Gastroesophageal sphincter (tissue), 4 donors: ENCODE measurements around the gene HAGHL. TPM values are rescaled to one million over a fixed set of nuclear protein-coding genes. Genes with fewer than 3 reads are reported as not detected.
"Not testable (repeated sequence)": the region's sequence is repeated elsewhere in the genome, so short reads cannot be mapped to it uniquely, and the experiment has no call there.

Experiments used
- ATAC-seq: fragments of 150-250 bp; one replicate; pipeline ENCODE4 v1.9.1; 2016; ENCODE audit warnings: mild to moderate bottlenecking, moderate library complexity
- H3K27ac ChIP-seq, 4 donors: fragments of 200-600 bp; sonication (generic) in 3 of 4; 1 replicate in 3 of 4; 2 replicates in 1 of 4; pipeline ENCODE4 v1.5.1; 2016 to 2019
- H3K27me3 ChIP-seq: fragments of 200-600 bp; sonication (generic); one replicate; pipeline ENCODE4 v1.5.1; 2019
- H3K36me3 ChIP-seq, 2 donors: fragments of 200-600 bp; sonication (generic); one replicate each; pipeline ENCODE4 v1.5.1; 2019; ENCODE audit warnings: control low read depth in 1 of 2
- H3K4me1 ChIP-seq, 3 donors: fragments of 200-600 bp; sonication (generic); 1 replicate in 2 of 3; 2 replicates in 1 of 3; pipeline ENCODE4 v1.5.1; 2016 to 2019; ENCODE audit warnings: control low read depth in 2 of 3
- H3K4me3 ChIP-seq, 2 donors: fragments of 200-600 bp; sonication (generic); one replicate each; pipeline ENCODE4 v1.5.1; 2019; ENCODE audit warnings: mild to moderate bottlenecking in 1 of 2, moderate library complexity in 1 of 2
- H3K9me3 ChIP-seq, 3 donors: fragments of 200-600 bp; sonication (generic); one replicate each; pipeline ENCODE4 v1.5.1; 2017 to 2019; ENCODE audit warnings: control low read depth in 2 of 3
- EP300 ChIP-seq: sonication (generic); formaldehyde crosslinking; IDR thresholded peaks from one replicate; pipeline ENCODE4 v1.6.1; 2017; ENCODE audit warnings: antibody characterized with exemption, mild to moderate bottlenecking
- POLR2A ChIP-seq, 2 donors: fragments of 450-650 bp; IDR thresholded peaks; one replicate each; pipeline ENCODE4 v1.6.1; 2017; ENCODE audit warnings: antibody characterized with exemption in 2 of 2, mild to moderate bottlenecking in 2 of 2, moderate library complexity in 1 of 2
- POLR2AphosphoS5 ChIP-seq: sonication (generic); formaldehyde crosslinking; IDR thresholded peaks from one replicate; pipeline ENCODE4 v1.6.1; 2017; ENCODE audit warnings: antibody characterized with exemption
- WGBS, 2 donors: methylation state at CpG; one replicate each; pipeline ENCODE4 v1.1.5; 2018; ENCODE audit warnings: low coverage in 1 of 2; 5-methylcytosine and 5-hydroxymethylcytosine counted together
- total RNA-seq, 4 donors: library from RNA; depleted of rRNA; stranded (reverse); fragments of >200 nt; gene quantifications; one replicate each; pipeline ENCODE4 v1.1.0, GENCODE V29; 2016
- TF ChIP-seq, protein P1 (sequence below), 4 experiments: fragments of 200-600 bp in 2 of 4; fragments of 450-650 bp in 2 of 4; sonication (generic) in 1 of 4; IDR thresholded peaks; one replicate each; pipeline ENCODE4 v1.5.1; 2017 to 2019; ENCODE audit warnings: antibody characterized with exemption in 4 of 4, mild to moderate bottlenecking in 2 of 4, moderate library complexity in 2 of 4

Gene HAGHL
- total RNA-seq, 4 donors from 2014 or later: 1.1 to 4.8 (median 2.8) TPM

DNA sequence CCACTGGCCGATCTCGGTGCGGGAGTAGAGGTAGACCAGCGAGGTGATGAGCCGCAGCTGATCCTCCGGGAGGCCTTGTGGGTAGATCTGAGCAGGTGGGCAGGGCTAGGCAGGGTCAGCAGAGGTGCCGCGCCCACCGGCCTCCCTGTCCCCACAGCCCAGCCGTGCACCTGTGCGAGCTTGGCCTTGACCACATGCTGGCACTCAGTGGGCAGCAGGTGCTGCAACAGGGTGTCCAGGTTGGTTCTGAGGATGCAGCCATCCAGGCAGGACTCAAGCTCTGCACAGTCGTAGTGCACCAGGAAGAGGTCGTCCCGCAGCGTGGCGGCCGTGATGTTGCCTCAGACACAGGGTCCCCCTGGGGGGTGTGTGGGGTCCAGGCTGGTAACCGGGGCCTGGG lies 46.1 kb downstream of the HAGHL start:
- Histone ChIP-seq H3K9me3 (no peaks in the 10 kb centered on the region), H3K36me3 (no peaks in the 10 kb centered on the region), H3K27ac (no peak overlapping the region), H3K27me3 (peaks cover 68% of the 10 kb centered on the region), H3K4me1 (no peaks in the 10 kb centered on the region), H3K4me3 (no peak overlapping the region)
- TF ChIP-seq POLR2A (IDR thresholded peaks at IDR 0.05): no peak
- TF ChIP-seq, protein P1, sequence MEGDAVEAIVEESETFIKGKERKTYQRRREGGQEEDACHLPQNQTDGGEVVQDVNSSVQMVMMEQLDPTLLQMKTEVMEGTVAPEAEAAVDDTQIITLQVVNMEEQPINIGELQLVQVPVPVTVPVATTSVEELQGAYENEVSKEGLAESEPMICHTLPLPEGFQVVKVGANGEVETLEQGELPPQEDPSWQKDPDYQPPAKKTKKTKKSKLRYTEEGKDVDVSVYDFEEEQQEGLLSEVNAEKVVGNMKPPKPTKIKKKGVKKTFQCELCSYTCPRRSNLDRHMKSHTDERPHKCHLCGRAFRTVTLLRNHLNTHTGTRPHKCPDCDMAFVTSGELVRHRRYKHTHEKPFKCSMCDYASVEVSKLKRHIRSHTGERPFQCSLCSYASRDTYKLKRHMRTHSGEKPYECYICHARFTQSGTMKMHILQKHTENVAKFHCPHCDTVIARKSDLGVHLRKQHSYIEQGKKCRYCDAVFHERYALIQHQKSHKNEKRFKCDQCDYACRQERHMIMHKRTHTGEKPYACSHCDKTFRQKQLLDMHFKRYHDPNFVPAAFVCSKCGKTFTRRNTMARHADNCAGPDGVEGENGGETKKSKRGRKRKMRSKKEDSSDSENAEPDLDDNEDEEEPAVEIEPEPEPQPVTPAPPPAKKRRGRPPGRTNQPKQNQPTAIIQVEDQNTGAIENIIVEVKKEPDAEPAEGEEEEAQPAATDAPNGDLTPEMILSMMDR (IDR thresholded peaks at IDR 0.05): no peak
- no peak for TF ChIP-seq EP300
- TF ChIP-seq POLR2AphosphoS5: no peak
- no peak for ATAC-seq
- WGBS, 2 donors: 81% methylated on average over 6 of the region's 18 CpGs; no CpG with 5 or more reads in 1 of the 2 donors

DNA sequence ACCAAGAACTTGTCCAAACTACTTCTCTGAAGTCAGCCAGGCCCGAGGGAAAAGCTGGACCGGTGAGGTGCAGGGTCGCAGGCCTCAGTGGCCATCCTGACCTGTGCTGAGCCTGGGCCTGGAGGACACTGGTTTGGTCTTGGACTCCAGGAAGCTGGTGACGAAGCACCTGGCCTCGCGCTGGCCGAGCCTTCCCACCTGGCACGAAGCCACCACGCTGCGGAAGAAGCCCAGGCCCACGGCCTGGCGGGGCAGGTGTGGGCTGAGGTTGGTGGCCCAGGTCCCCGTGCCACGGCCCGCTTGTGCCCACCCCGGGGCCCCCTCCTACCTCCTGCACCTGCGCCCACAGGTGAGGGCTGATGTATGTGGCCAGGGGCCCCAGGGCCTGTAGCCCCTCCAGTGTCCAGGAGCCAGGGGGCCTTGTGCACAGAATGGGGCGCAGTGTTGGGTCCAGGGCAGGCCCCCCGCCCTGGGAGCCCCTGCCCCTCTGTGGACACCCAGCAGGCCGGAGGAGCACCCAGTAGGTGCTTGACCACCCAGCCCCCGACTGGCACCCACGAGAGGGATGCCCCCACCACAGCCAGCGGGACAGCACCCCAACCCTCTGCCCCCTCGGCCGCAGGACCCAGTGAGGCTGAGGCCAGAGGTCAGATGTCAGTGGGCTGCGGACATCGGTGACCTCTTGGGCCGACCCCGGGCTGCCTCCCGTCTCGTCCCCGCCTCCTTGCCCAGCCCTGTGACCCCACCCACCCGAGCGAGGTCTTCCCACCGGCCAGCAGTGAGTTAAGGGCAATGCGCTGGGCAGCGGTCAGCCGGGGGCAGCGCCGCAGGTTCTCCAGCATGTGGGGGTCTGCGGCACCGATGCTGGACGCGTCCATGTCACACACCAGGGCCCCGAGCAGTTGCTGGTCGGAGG lies 47.4 kb downstream of the HAGHL start:
- H3K9me3 ChIP-seq: no peaks in the 10 kb centered on the region
- no peak overlapping the region for H3K27ac ChIP-seq
- peaks cover 72% of the 10 kb centered on the region for H3K27me3 ChIP-seq
- WGBS, 2 donors: 84% methylated on average over 5 of the region's 46 CpGs; no CpG with 5 or more reads in 1 of the 2 donors
- H3K4me1 ChIP-seq: no peaks in the 10 kb centered on the region
- H3K36me3 ChIP-seq: no peaks in the 10 kb centered on the region
- no peak for TF ChIP-seq EP300
- TF ChIP-seq, protein P1 (IDR thresholded peaks at IDR 0.05): no peak
- TF ChIP-seq POLR2AphosphoS5: no peak
- H3K4me3 ChIP-seq: no peak overlapping the region
- no peak for ATAC-seq

DNA sequence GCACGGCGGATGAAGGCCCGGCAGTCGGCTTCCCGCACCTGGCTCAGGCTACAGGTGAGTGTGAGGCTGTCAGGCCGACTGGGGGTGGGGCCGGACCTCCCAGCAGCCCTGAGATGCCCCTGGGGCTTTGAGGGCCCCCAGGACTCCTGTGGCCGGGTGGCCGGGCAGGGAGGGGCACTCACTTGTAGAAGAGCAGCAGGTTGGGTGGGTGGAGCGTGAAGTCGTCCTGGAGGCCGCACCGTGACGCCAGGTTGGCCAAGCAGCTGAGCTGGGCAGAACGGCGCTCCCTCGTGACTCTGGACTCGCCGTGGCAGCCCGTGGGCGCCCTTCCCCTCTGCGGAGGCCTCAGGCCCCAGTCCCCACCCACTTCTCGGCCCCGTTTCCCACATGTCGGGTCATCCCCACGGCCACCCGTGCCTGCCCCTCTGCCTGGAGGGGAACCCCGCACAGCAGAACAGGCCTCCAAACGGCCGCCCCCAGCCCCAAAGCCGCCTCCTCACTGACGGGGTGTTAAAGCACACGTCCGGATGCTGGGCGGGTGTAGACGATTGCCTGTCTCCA lies 48.4 kb downstream of the HAGHL start:
- Histone ChIP-seq H3K27ac (no peak overlapping the region), H3K4me3 (no peak overlapping the region), H3K4me1 (no peaks in the 10 kb centered on the region), H3K9me3 (no peaks in the 10 kb centered on the region), H3K27me3 (peaks cover 72% of the 10 kb centered on the region), H3K36me3 (no peaks in the 10 kb centered on the region)
- ATAC-seq: no peak
- WGBS, 2 donors: 80% methylated on average over 2 of the region's 36 CpGs; no CpG with 5 or more reads in 1 of the 2 donors
- no peak for TF ChIP-seq POLR2AphosphoS5
- TF ChIP-seq POLR2A (IDR thresholded peaks at IDR 0.05): no peak
- TF ChIP-seq, protein P1 (IDR thresholded peaks at IDR 0.05): no peak
- no peak for TF ChIP-seq EP300

DNA sequence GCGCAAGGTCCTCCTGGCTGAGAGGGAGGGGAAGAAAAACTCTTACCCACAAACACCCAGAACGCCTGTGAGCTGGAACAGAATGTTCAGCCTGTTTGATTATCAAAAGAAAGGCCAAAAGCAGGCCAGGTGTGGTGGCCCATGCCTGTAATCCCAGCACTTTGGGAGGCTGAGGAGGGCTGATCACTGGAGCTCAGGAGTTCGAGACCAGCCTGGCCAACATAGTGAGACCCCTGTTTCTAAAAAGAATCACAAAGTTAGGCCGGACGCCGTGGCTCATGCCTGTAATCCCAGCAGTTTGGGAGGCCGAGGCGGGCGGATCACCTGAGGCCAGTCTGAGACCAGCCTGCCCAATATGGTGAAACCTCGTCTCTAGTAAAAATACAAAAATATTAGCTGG lies 49.4 kb downstream of the HAGHL start:
- not testable (repeated sequence) for H3K27ac ChIP-seq, H3K9me3 ChIP-seq, H3K36me3 ChIP-seq, ATAC-seq, H3K4me3 ChIP-seq, H3K4me1 ChIP-seq
- H3K27me3 ChIP-seq: peaks cover 72% of the 10 kb centered on the region
- 73% methylated on average over 2 of the region's 10 CpGs; no CpG with 5 or more reads in 1 of the 2 donors for WGBS, 2 donors

DNA sequence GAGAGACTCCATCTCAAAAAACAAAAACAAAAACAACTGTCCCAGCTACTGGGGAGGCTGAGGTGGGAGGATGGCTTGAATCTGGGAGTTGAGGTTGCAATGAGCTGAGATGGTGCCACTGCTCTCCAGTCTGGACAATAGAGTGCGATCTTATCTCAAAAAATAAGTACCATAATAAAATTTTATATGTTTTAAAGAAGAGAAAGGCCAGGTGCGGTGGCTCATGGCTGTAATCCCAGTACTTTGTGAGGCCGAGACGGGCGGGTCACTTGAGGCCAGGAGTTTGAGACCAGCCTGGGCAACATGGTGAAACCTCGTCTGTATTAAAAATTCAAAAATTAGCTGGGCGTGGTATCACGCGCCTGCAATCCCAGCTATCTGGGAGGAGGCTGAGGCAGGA lies 49.9 kb downstream of the HAGHL start:
- no peak for ATAC-seq
- no peaks in the 10 kb centered on the region for H3K9me3 ChIP-seq
- peaks cover 77% of the 10 kb centered on the region for H3K27me3 ChIP-seq
- TF ChIP-seq, protein P1 (IDR thresholded peaks at IDR 0.05): no peak
- TF ChIP-seq POLR2AphosphoS5: no peak
- no peak for TF ChIP-seq POLR2A (IDR thresholded peaks at IDR 0.05)
- 84 to 85% methylated on average over 6 to 9 of the region's 9 CpGs for WGBS, 2 donors
- no peak overlapping the region for H3K27ac ChIP-seq
- no peak overlapping the region for H3K4me3 ChIP-seq
- H3K36me3 ChIP-seq: no peaks in the 10 kb centered on the region
- no peaks in the 10 kb centered on the region for H3K4me1 ChIP-seq
